Measurements from ENCODE around the gene EFHD2. TPM values are rescaled to one million over a fixed set of nuclear protein-coding genes. Genes with fewer than 3 reads are reported as not detected.

The EFHD2 gene
- total RNA-seq, 1 experiment from 2014 or later, result 69.7 TPM

- peaks cover 0 to 17% of the 10 kb centered on the region in 2 experiments; a peak in 2 of 4 replicates for H3K4me1 ChIP-seq (ENCODE audit: control insufficient read depth in 1 of 2, insufficient read depth in 2 of 2, low read length in 2 of 2)
- no peak for ATAC-seq
- no peaks in the 10 kb centered on the region for H3K79me2 ChIP-seq (ENCODE audit: insufficient read depth, low read length)
- ChIA-PET CTCF (no interaction called here), POLR2A (no interaction called here), RAD21 (ENCODE audit: low non-redundant PET in 1 of 2, low total read pairs in 2 of 2, uncharacterized antibody in 2 of 2, unreplicated experiment in 2 of 2) (no interaction called here)
- H3K36me3 ChIP-seq (ENCODE audit: control insufficient read depth in 1 of 2, insufficient read depth in 2 of 2, low read length in 2 of 2), result no peaks in the 10 kb centered on the region
- intact Hi-C loops (cut with micrococcal nuclease), result no loop called here
- H3K9ac ChIP-seq (ENCODE audit: low read length), result no peak overlapping the region
- H4K20me1 ChIP-seq (ENCODE audit: insufficient read depth), result no peaks in the 10 kb centered on the region
- H3K4me3 ChIP-seq (replicated peaks in 1 of 2; ENCODE audit: low read depth in 1 of 2, low read length in 2 of 2), result no peak overlapping the region
- no peaks in the 10 kb centered on the region for H3K27me3 ChIP-seq (ENCODE audit: insufficient read depth, low read length)
- H3K9me2 ChIP-seq (ENCODE audit: insufficient read depth), result no peaks in the 10 kb centered on the region
- no peaks in the 10 kb centered on the region for H3K9me3 ChIP-seq (ENCODE audit: control insufficient read depth in 1 of 2, insufficient read depth in 1 of 2, low read depth in 1 of 2, low read length in 2 of 2)
- TF ChIP-seq EGR1 (IDR thresholded peaks at IDR 0.05; ENCODE audit: low read depth) (no peak), FOSL1 (IDR thresholded peaks at IDR 0.05; ENCODE audit: low read depth) (no peak), JUND (IDR thresholded peaks at IDR 0.05) (no peak), ZFX (IDR thresholded peaks at IDR 0.05) (no peak), CEBPB (IDR thresholded peaks at IDR 0.05; ENCODE audit: low read depth) (no peak), EZH2 (IDR thresholded peaks at IDR 0.05) (no peak)
- TF ChIP-seq, protein P1, sequence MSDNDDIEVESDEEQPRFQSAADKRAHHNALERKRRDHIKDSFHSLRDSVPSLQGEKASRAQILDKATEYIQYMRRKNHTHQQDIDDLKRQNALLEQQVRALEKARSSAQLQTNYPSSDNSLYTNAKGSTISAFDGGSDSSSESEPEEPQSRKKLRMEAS (IDR thresholded peaks at IDR 0.05), result no peak
- TF ChIP-seq, protein P2, sequence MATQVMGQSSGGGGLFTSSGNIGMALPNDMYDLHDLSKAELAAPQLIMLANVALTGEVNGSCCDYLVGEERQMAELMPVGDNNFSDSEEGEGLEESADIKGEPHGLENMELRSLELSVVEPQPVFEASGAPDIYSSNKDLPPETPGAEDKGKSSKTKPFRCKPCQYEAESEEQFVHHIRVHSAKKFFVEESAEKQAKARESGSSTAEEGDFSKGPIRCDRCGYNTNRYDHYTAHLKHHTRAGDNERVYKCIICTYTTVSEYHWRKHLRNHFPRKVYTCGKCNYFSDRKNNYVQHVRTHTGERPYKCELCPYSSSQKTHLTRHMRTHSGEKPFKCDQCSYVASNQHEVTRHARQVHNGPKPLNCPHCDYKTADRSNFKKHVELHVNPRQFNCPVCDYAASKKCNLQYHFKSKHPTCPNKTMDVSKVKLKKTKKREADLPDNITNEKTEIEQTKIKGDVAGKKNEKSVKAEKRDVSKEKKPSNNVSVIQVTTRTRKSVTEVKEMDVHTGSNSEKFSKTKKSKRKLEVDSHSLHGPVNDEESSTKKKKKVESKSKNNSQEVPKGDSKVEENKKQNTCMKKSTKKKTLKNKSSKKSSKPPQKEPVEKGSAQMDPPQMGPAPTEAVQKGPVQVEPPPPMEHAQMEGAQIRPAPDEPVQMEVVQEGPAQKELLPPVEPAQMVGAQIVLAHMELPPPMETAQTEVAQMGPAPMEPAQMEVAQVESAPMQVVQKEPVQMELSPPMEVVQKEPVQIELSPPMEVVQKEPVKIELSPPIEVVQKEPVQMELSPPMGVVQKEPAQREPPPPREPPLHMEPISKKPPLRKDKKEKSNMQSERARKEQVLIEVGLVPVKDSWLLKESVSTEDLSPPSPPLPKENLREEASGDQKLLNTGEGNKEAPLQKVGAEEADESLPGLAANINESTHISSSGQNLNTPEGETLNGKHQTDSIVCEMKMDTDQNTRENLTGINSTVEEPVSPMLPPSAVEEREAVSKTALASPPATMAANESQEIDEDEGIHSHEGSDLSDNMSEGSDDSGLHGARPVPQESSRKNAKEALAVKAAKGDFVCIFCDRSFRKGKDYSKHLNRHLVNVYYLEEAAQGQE (IDR thresholded peaks at IDR 0.05; ENCODE audit: low read depth), result no peak
- DNase-seq (ENCODE audit: low read depth, low spot score), result no peak
- H3K4me2 ChIP-seq (ENCODE audit: low read length), result no peak overlapping the region
- no peak overlapping the region for H2AFZ ChIP-seq (ENCODE audit: low read depth, low read length, poor library complexity, severe bottlenecking)
- no TSS peak for BruUV-seq (replicated peaks)
- no peak overlapping the region for H3K27ac ChIP-seq (ENCODE audit: low read depth, low read length)
Observed at GRCh38 chr1:15436881-15437442, 27.3 kb downstream of the EFHD2 start.

Measured in HCT116 (cell line).